GM18502 (cell line): ENCODE data around the gene CD93.

Source experiments
- ATAC-seq: cut with Tn5 transposase; IDR thresholded peaks from one replicate; pipeline ENCODE4 v1.9.1; 2021; ENCODE audit warnings: mild to moderate bottlenecking; ENCODE audit not compliant: unreplicated experiment, poor library complexity

Gene CD93

GRCh38 chr20:23063581-23063980, 22.5 kb downstream of the CD93 start:
- no peak for ATAC-seq

DNA sequence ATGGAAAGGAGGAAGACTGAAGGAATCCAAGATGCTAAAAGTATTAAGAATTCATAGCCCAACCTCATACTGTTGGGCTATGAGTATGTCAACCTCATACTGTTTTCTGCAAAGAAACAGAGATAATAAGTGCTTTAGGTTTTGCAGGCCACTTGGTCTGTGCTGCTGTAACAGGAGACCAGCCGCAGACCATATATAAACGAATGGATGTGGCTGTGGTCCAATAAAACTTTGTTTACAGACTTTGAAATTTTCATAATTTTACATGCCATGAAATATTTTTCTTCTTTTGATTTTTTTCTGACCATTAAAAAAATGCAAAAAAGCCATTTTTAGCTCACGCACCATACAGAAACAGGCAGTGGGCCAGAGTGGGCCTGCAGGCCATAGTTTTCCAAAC, 23.0 kb downstream of the CD93 start:
- ATAC-seq, result no peak

- no peak for ATAC-seq
These were observed 23.5 kb downstream of the CD93 start for GRCh38 chr20:23062632-23063031.

DNA sequence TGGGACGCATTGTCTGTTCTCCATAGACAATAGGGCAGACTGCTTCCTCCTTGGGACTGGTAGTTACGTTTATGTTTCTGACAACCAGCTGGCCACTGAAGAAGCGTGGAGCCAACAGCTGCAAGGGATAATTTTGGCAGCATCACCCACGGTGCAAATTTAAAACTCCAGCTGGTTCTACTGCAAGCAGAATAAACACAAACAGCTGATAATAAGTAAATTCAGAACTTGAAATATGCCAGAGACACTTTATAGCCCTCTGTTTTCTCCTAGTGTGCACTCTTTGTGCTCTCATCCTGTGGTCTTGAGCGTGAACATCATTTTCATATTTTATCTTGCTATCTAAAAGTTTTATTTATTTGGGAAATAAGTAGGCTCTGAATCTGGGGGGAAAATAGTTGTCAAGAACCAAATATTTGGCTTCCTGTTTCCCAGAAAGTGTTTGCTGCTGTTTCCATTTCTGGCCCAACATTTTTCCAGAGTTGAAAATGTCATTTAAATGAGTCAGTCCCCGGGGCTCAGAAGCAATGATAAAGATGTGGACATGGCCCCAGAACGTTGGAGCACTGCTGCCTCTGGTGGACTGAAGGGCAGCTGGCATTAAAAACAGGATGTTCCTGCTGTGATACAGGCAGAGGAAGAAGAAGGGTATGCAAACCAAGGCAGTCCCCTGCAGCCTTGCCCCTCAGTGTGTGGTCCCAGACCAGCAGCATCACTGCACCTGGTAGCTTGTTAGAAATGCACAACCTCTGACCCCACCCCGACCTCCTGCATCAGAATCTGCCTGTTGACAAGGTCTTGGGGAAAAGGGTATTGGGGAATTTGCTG, 24.2 kb downstream of the CD93 start:
- no peak for ATAC-seq

DNA sequence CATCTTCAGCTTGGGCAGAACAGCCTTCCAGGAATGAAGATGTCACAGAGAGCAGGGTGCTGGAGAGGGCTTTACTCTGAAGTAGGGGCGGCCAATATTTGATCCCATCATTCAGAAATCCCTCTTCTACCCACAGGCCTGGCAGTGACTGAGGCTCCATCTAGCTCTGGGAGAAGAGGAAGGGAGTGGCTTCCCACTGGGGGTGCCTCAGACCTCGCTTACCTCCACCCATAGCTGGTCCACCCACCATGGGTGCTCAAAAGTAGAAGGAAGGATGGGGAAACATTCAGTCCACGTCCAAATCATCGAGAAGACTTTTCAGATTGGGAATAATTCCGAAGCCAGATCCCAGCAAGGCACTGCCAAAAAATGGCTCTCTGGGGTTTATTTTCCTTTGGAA, 24.9 kb downstream of the CD93 start:
- ATAC-seq, result no peak

DNA sequence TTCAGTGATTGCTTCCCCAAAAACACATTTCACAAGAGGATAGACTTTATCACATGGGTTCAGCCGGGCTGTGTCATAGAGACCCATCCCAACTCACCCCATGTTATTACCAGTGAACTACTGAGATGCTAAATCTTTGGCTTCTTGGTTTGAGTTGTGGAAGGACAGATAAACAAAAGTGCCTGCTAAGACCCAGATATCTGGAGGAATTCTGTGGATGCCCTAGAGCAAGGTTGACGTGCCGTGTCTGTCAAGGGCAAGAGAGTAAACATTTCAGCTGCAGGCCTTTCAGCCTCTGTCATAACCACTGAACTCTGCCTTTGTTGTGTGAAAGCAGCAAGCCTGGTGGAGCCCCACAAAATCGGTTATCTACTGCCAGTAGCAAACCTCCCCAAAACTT, 25.5 kb downstream of the CD93 start:
- no peak for ATAC-seq

DNA sequence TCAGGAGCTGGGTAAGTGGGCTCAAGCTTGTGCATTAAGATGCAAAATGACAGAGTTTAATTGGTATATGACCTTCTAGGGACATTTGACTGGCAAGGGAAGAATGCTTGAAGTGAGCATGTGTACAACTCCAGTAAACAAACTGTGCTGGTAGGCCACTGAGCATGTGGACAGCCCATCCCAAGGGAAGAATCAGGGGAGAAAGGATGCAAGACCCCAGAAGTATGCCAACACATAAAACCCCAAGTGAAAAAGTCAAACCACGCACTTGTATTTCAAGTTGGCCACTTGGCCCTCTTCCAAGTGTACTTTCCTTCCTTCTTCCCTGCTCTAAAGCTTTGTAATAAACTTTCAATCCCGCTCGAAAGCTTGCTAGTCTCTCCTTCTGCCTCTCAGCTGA, 26.3 kb downstream of the CD93 start:
- ATAC-seq, result no peak

GRCh38 chr20:23059001-23059400, 27.1 kb downstream of the CD93 start:
- ATAC-seq, result no peak

DNA sequence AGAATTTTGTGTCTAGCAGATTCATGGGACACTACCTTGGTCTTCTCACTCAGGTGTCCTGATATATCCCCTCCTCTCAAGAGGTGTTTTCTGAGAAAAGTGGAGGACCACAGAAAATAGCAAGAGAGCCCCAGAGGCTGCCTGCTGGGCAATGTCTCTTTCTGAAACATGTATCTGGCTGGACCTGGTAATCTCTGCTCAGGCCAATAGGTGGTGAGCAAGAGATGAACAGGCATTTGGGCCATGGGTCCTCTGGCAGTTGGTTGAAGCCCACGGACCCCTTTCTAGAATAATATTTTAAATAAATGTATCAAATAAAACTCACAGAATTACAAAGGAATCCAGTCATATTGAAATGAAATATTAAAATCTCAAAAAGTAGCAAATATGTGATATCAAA, 27.9 kb downstream of the CD93 start:
- ATAC-seq, result no peak

DNA sequence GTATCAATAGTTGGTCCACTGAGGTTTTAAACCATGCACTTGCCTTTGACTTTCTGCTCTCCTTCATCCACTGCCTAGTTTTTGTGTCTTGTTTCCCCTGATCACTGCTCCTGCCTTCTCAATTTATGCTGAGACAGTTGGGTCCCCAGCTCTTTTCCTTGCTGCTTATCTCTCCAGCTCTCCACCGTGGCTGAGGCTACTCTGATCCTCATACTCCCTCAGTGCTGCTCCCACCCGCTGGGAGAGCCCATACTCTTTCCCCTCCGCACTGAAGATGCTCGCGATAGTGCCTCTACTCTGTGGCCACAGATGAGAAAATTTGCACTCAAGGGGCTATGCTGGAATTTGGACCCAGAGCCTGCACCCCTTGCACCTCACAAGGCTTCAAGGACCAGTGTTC, 33.2 kb downstream of the CD93 start:
- no peak for ATAC-seq

DNA sequence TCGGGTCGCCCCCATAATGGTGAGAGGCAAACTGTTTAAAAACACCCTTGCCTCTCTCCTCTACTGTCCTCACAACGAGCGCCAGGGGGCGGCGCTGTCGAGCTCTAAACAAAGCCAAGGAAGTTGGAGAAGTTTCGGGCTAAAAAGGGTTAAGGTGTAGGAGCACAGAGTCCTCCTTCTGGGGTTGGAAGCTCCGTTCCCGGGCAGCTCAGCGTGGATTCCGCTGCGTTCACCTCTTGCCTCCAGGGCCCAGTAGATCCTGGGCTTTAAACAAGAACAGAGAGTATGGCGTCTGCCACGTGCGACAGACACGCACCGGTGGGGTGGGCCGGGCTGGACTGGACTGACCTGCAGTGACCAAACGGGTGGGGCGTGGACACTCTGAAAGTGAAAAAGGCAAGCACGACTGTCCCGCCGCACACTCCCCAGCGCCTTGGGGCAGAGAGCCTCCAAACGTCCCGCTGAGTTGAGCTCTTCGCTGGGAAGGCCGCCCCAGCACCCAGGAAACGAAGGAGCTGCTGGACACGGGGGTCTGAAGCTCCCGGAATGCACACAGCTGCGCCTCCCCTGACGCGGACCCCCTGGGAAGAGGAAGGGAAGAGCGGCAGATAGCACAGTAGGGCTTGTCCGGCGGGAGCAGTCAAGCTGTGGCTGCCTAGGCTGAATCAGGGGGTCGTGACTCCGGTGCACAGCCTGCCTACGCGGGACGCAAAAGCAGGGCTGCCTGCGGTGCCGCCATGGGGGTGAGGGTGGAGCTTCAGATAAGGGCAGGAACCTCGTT, 35.1 kb downstream of the CD93 start:
- ATAC-seq, result no peak

DNA sequence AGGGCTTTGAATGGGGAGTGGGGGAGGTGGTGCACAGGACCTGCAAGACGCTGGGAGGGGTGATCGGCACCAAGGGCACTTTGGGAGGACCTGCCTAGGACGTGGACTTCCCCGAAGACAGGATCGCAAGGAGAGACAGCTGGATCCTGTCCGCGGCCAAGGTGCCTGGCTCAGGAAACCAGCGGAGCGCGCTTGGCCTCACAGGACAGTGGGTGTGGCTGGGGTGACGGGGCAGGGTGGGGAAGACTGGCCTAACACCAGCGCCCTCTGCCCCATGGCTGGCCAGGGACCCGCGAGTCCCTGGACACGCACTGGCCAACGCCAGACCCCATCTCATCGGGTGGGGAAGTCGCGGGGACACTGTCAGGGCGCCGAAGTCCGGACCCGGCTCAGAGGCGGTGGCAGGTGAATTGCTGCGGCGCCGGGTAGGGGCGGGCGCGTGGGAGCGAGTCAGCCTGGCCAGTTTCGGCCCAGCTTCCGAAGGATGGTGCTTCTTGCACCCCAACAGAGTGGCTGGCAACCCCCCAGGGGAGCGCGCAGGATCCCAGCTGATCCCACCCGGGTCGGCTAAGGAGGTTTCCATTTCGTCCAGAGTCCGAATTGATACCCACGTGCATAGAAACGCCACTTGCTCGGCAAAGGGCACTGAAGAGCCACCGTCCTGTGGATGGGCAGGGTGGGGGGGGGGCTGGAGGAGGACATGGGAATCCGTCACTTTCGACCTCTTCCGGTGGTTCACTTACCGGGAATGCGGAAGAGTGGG, 35.9 kb downstream of the CD93 start:
- ATAC-seq, result no peak

DNA sequence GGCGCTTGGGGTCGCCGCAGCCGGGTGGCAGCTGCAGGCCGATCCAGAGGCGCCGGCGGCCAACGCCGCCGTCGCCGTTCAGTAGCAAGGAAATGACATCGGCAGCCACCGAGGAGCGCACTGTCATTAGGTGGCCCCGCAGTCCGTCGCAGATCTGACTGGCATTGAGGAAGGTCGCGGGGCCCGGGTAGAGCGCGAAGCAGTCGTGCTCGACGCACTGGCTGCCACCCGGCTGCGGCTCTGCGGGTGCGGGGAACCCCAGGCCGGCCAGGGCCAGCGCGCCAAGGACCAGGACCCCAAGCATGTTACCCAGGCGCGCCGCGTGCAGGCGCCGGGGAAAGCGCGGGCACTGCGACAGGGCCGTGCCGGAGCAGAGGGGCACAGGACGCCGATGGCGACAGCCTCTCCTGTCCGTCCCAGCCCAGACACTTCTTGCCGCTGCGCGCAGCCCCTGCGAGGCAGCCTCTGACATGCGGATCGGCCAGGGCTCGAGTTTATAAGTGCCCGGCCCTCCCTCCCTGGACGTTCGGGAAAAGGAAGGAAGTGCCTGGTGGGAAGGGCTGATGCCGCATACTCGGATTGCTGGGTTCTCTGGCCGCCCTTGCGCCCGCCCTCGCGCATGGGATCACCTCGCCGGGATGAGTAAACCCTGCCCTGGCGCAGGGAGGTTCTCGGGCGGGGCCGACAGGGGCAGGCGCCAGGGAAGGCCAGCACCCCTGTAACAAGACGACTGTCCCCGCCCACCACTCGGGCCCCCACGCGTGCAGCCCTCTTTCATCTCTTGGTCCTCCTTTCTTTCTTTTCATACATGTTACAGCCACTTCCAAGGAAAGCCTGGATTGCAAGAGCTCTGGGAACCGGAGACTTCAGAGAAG, 36.7 kb downstream of the CD93 start, which contains the start of gene THBD:
Gene THBD (minus strand): TSS at position 472 of the 875 bp plus-strand sequence. CDS start 168 bp downstream, at position 304.
- ATAC-seq, result no peak

- no peak for ATAC-seq
These were observed 37.6 kb downstream of the CD93 start for GRCh38 chr20:23048283-23049200.

- no peak for ATAC-seq
These were observed 38.3 kb downstream of the CD93 start for GRCh38 chr20:23047738-23048214.

DNA sequence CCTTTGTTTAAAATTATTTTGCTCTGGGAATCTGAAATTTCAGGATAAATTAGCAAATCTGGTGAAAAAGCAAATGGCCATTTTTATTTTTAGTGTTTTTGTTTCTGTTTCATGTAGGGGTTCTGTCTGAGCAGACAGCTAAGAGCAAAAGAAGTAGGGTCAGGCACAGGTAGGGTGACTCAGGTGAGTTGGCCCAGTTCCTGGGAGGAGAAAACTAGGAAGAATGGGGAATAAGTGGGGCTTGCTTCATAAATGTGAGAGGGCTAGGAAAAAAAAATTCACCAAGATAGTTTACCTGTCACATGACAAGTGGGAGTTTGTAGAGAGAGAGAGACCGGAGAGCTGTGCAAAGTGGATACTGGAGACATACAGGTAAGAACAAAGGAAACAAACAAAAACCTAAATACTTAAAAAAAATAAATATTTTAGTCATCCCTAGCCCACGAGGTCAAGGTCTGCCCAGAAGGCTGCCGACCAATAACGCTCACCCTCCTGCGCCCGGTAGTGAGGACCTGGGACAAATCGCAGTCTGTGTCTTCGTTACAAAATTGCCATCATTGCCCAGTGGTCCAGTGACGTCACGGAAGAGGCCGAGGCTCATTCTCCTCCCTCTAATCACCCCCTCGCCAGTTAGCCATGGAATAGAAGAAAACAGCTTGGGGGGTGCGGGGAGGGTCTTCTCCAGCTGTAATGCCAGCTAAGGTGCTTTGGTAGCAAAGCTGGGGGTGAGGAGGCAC, 39.0 kb downstream of the CD93 start:
- ATAC-seq, result no peak

DNA sequence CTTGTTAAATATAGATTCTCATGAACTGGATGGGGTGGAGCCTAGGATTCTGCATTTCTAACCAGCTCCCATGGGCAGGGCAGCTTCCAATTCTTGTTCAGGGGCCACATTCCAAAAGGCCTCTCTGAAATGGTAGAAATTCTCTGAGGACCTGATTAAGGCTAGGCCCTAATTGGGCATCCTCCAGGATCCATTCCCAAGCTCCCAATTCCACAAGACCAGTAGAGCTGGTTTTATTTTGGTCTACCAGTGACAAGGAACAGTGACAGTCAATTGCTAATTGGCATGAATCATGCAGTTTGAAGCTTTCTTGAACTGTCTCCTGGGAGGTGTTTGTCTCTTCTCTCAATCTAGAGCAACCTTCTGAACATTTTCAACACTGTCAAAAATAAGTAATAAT, 39.7 kb downstream of the CD93 start:
- no peak for ATAC-seq

GRCh38 chr20:23043376-23043775, 42.7 kb downstream of the CD93 start:
- no peak for ATAC-seq
